IMR-90 (cell line): ENCODE data around the gene CASS4. TPM values are rescaled to one million over a fixed set of nuclear protein-coding genes. Genes with fewer than 3 reads are reported as not detected.
"Not testable (repeated sequence)": the region's sequence is repeated elsewhere in the genome, so short reads cannot be mapped to it uniquely, and the experiment has no call there.

Experiments used
- ATAC-seq: fragments of 200-7000 bp; cut with Tn5 transposase; 2 replicates; pipeline ENCODE4 v1.9.1; 2020; ENCODE audit warnings: low read depth, mild to moderate bottlenecking, moderate library complexity
- BruUV-seq: library from RNA; stranded (reverse); fragments of 400-500 nt; replicated peaks from 2 replicates; lab custom pipeline; 2021; lab: Mats Ljungman, UMichigan
- CTCF ChIA-PET: fragments of 300-600 bp; formaldehyde crosslinking; extraction: SDS; loops from one replicate; lab custom pipeline; 2021; ENCODE audit warnings: antibody characterized with exemption; lab: Yijun Ruan, JAX
- POLR2A ChIA-PET: fragments of 300-600 bp; sonication (Branson Sonifier 250); formaldehyde crosslinking; loops from one replicate; lab custom pipeline; 2022; ENCODE audit warnings: antibody characterized with exemption; ENCODE audit not compliant: unreplicated experiment; lab: Charles Lee
- DNase-seq: peaks from one replicate; pipeline ENCODE4 v3.0.0; 2013
- H2AFZ ChIP-seq: replicated peaks from 2 replicates; pipeline ENCODE3; 2013; ENCODE audit warnings: low read length, mild to moderate bottlenecking; ENCODE audit not compliant: poor library complexity
- H2AK5ac ChIP-seq: 2 replicates; pipeline ENCODE4 v1.6.1; 2013; ENCODE audit warnings: low read depth, low read length, inconsistent platforms
- H2AK9ac ChIP-seq: replicated peaks from 2 replicates; pipeline ENCODE3; 2013; ENCODE audit warnings: mild to moderate bottlenecking, low read depth, low read length, moderate library complexity; ENCODE audit not compliant: poor library complexity
- H2BK120ac ChIP-seq: 2 replicates; pipeline ENCODE4 v1.6.1; 2013; ENCODE audit warnings: low read depth, low read length, inconsistent platforms
- H2BK15ac ChIP-seq: 3 replicates; pipeline ENCODE4 v1.6.1; 2013; ENCODE audit warnings: low read depth, low read length, inconsistent platforms
- H2BK20ac ChIP-seq: 2 replicates; pipeline ENCODE4 v1.6.1; 2013; ENCODE audit warnings: low read depth, mild to moderate bottlenecking, inconsistent platforms, low read length, moderate library complexity
- H2BK5ac ChIP-seq: 2 replicates; pipeline ENCODE4 v1.6.1; 2013; ENCODE audit warnings: mild to moderate bottlenecking, low read depth, low read length, inconsistent platforms; ENCODE audit not compliant: poor library complexity, severe bottlenecking
- H3K14ac ChIP-seq: replicated peaks from 2 replicates; pipeline ENCODE4 v1.6.1; 2013; ENCODE audit warnings: low read depth, low read length, inconsistent platforms
- H3K18ac ChIP-seq: 2 replicates; pipeline ENCODE4 v1.6.1; 2013; ENCODE audit warnings: low read depth, low read length, control low read depth
- H3K23ac ChIP-seq: 2 replicates; pipeline ENCODE4 v1.6.1; 2013; ENCODE audit warnings: low read depth, low read length, inconsistent platforms
- H3K27ac ChIP-seq: 2 replicates; pipeline ENCODE4 v1.5.1; 2013; ENCODE audit warnings: mild to moderate bottlenecking, control low read depth, low read length; ENCODE audit not compliant: insufficient read depth
- H3K27me3 ChIP-seq: 2 replicates; pipeline ENCODE4 v1.6.1; 2013; ENCODE audit warnings: low read length; ENCODE audit not compliant: control insufficient read depth, insufficient read depth
- H3K36me3 ChIP-seq: 2 replicates; pipeline ENCODE4 v1.6.1; 2013; ENCODE audit warnings: low read length, mixed read lengths; ENCODE audit not compliant: control insufficient read depth, insufficient read depth
- H3K4ac ChIP-seq: 2 replicates; pipeline ENCODE4 v1.6.1; 2013; ENCODE audit warnings: low read depth, low read length, inconsistent platforms
- H3K4me1 ChIP-seq: 2 replicates; pipeline ENCODE4 v1.6.1; 2013; ENCODE audit warnings: low read length, mixed read lengths; ENCODE audit not compliant: control insufficient read depth, insufficient read depth
- H3K4me2 ChIP-seq: 2 replicates; pipeline ENCODE4 v1.6.1; 2013; ENCODE audit warnings: low read depth, mild to moderate bottlenecking, control low read depth, low read length, moderate library complexity
- H3K4me3 ChIP-seq: 2 replicates; pipeline ENCODE4 v1.5.1; 2013; ENCODE audit warnings: low read depth, mild to moderate bottlenecking, control low read depth, low read length, moderate library complexity; ENCODE audit not compliant: insufficient read depth
- H3K56ac ChIP-seq: 2 replicates; pipeline ENCODE4 v1.6.1; 2013; ENCODE audit warnings: low read length, inconsistent platforms; ENCODE audit not compliant: insufficient read depth; ENCODE audit errors: extremely low read depth
- H3K79me1 ChIP-seq, 2 experiments: 2 replicates each; pipeline ENCODE4 v1.6.1; 2013; ENCODE audit warnings: low read length in 2 of 2, inconsistent platforms in 1 of 2, low read depth in 1 of 2
- H3K9ac ChIP-seq: 2 replicates; pipeline ENCODE4 v1.6.1; 2013; ENCODE audit warnings: low read depth, low read length, control low read depth
- H3K9me1 ChIP-seq: 2 replicates; pipeline ENCODE4 v1.6.1; 2013; ENCODE audit warnings: low read length, inconsistent platforms; ENCODE audit not compliant: insufficient read depth
- H3K9me3 ChIP-seq: 2 replicates; pipeline ENCODE4 v1.6.1; 2013; ENCODE audit warnings: low read length; ENCODE audit not compliant: control insufficient read depth, insufficient read depth
- H4K20me1 ChIP-seq: 2 replicates; pipeline ENCODE4 v1.6.1; 2013; ENCODE audit warnings: low read length, inconsistent platforms; ENCODE audit not compliant: insufficient read depth
- H4K5ac ChIP-seq: 2 replicates; pipeline ENCODE4 v1.6.1; 2013; ENCODE audit warnings: mild to moderate bottlenecking, low read depth, low read length, control low read depth
- H4K8ac ChIP-seq, 2 experiments: 2 replicates each; pipeline ENCODE4 v1.6.1; 2013; ENCODE audit warnings: low read depth in 2 of 2, low read length in 2 of 2, control low read depth in 1 of 2, inconsistent platforms in 1 of 2
- H4K91ac ChIP-seq: 2 replicates; pipeline ENCODE4 v1.6.1; 2013; ENCODE audit warnings: low read depth, low read length, inconsistent platforms; ENCODE audit not compliant: insufficient read depth
- whole genome bisulfite sequencing, 2 experiments: methylation state at CpG; one replicate each; pipeline versions ENCODE4 v1.1.5 to v1.1.7; 2013; ENCODE audit warnings: missing lambda C conversion rate in 2 of 2; ENCODE audit not compliant: insufficient read length in 1 of 2; ENCODE audit errors: extremely low coverage in 2 of 2; 5-methylcytosine and 5-hydroxymethylcytosine counted together
- dilution Hi-C: fragments of 300-500 bp; cut with HindIII; formaldehyde crosslinking; loops from one replicate; pipeline ENCODE4 v1.14.3; 2018; ENCODE audit warnings: low sequenced_read_pairs; ENCODE audit not compliant: unreplicated experiment
- in situ Hi-C: fragments of 300-500 bp; cut with MboI; formaldehyde crosslinking; loops from 3 replicates; pipeline ENCODE4 v1.14.3; 2019; ENCODE audit warnings: low sequenced_read_pairs, inconsistent platforms, mixed read lengths
- intact Hi-C: fragments of 100-400 bp; cut with micrococcal nuclease; formaldehyde crosslinking; loops from 2 replicates; pipeline ENCODE4 v1.10.0; 2022
- polyA plus RNA-seq, 3 experiments: library from polyadenylated mRNA; depleted of rRNA; stranded (reverse); fragments of >200 nt; gene quantifications; 2 replicates each; pipeline ENCODE4 v1.2.3, GENCODE V29; 2012; ENCODE audit warnings: low replicate concordance in 1 of 3
- total RNA-seq: library from RNA; depleted of rRNA; stranded (reverse); fragments of >200 nt; gene quantifications from 2 replicates; pipeline ENCODE4 v1.2.3, GENCODE V29; 2012

CASS4 gene
- total and polyA plus RNA-seq, 2 of the 4 experiments (the other 2 are of a cell fraction): 25.8 to 26.5 TPM

GRCh38 chr20:56411287-56411686 is 773 bp upstream of the CASS4 start:
- peak overlapping the region; percentile 96 for H2BK20ac ChIP-seq
- H2AFZ ChIP-seq, H3K4me3 ChIP-seq, H2AK9ac ChIP-seq, BruUV-seq, DNase-seq, dilution Hi-C loops, H3K9me3 ChIP-seq, H4K20me1 ChIP-seq, H3K27me3 ChIP-seq, in situ Hi-C loops, intact Hi-C loops, ATAC-seq: not testable (repeated sequence)
- H3K79me1 ChIP-seq: peaks cover 24 to 48% of the 10 kb centered on the region in 2 experiments
- peak overlapping the region; percentile 97 for H2BK120ac ChIP-seq
- peak overlapping the region; percentile 98 for H4K91ac ChIP-seq
- 93% methylated on average over 5 of the region's 7 CpGs; no CpG with 5 or more reads in 1 of the 2 experiments for WGBS, 2 experiments
- peaks cover 12% of the 10 kb centered on the region for H3K36me3 ChIP-seq
- peak overlapping the region; percentile 97 for H3K4ac ChIP-seq
- peak overlapping the region; percentile 96 for H3K18ac ChIP-seq
- H3K4me2 ChIP-seq: peak overlapping the region; percentile 88; the same call in 1 of the 2 replicates
- peak overlapping the region; percentile 99 for H4K5ac ChIP-seq
- H3K27ac ChIP-seq: peak overlapping the region; percentile 100
- H3K4me1 ChIP-seq: peaks cover 20% of the 10 kb centered on the region
- H3K9me1 ChIP-seq: peaks cover 12% of the 10 kb centered on the region
- peak overlapping the region; percentile 79; the same call in 2 of the 3 replicates for H2BK15ac ChIP-seq
- peak overlapping the region; percentile 96; the same call in 1 of the 2 replicates for H3K56ac ChIP-seq
- ChIA-PET POLR2A (interaction anchor here (0.8 to 1.4 kb wide), 3 partner anchors 29 to 58 kb away, joined by 3 to 10 read pairs (median 10); partner anchors contain the start of gene RTF2), CTCF (interaction anchor here (1.5 kb wide), 1 partner anchor 11 kb away, joined by 3 read pairs; no protein-coding TSS in a partner anchor)
- H2AK5ac ChIP-seq: peak overlapping the region; percentile 92
- peak overlapping the region; percentile 95; the same call in 1 of the 2 replicates for H3K14ac ChIP-seq
- peak overlapping the region; percentile 89 to 93 for H4K8ac ChIP-seq
- H3K9ac ChIP-seq: peak overlapping the region; percentile 91
- peak overlapping the region; percentile 96 for H2BK5ac ChIP-seq
- peak overlapping the region; percentile 94; the same call in 1 of the 2 replicates for H3K23ac ChIP-seq
